Common myeloid progenitor, CD34-positive (primary cell): ENCODE results near the gene SCFD1. TPM values are rescaled to one million over a fixed set of nuclear protein-coding genes. Genes with fewer than 3 reads are reported as not detected.
"Not testable (repeated sequence)": the region's sequence is repeated elsewhere in the genome, so short reads cannot be mapped to it uniquely, and the experiment has no call there.

ENCODE experiments used
- CTCF ChIA-PET: fragments of 350-600 bp; sonication (Branson Sonifier 250); formaldehyde crosslinking; loops from one replicate; lab custom pipeline; 2021; ENCODE audit warnings: antibody characterized with exemption; lab: Charles Lee
- POLR2A ChIA-PET: fragments of 350-600 bp; sonication (Branson Sonifier 250); formaldehyde crosslinking; loops from one replicate; lab custom pipeline; 2021; ENCODE audit warnings: antibody characterized with exemption; lab: Charles Lee
- DNase-seq, 3 donors: peaks; one replicate each; pipeline versions ENCODE4 v3.0.0 to v3.0.0-alpha.2; 2013
- H3K27ac ChIP-seq, 2 experiments: 1 replicate in 1 of 2; 2 replicates in 1 of 2; pipeline ENCODE4 v1.7.0; 2013; ENCODE audit warnings: inconsistent platforms in 2 of 2, low read length in 2 of 2, mild to moderate bottlenecking in 2 of 2, low read depth in 1 of 2, moderate library complexity in 1 of 2; ENCODE audit not compliant: severe bottlenecking in 2 of 2, insufficient read depth in 1 of 2, poor library complexity in 1 of 2
- H3K27me3 ChIP-seq, 5 experiments: replicated peaks in 2 of 5; 1 replicate in 3 of 5; 2 replicates in 2 of 5; pipeline versions ENCODE4 v1.6.1 to v1.7.0; 2013; ENCODE audit warnings: low read length in 4 of 5, mild to moderate bottlenecking in 2 of 5, moderate library complexity in 2 of 5, inconsistent platforms in 1 of 5; ENCODE audit not compliant: insufficient read depth in 5 of 5, control insufficient read depth in 4 of 5
- H3K36me3 ChIP-seq, 4 experiments: 1 replicate in 2 of 4; 2 replicates in 2 of 4; pipeline versions ENCODE4 v1.6.1 to v1.7.0; 2013; ENCODE audit warnings: low read length in 3 of 4, control low read depth in 1 of 4, mild to moderate bottlenecking in 1 of 4; ENCODE audit not compliant: control insufficient read depth in 4 of 4, insufficient read depth in 4 of 4
- H3K4me1 ChIP-seq, 4 experiments: 1 replicate in 3 of 4; 2 replicates in 1 of 4; pipeline versions ENCODE4 v1.6.1 to v1.7.1; 2013; ENCODE audit warnings: low read length in 3 of 4, mild to moderate bottlenecking in 3 of 4, control low read depth in 1 of 4, inconsistent platforms in 1 of 4, moderate library complexity in 1 of 4; ENCODE audit not compliant: control insufficient read depth in 4 of 4, insufficient read depth in 4 of 4; ENCODE audit errors: control extremely low read depth in 1 of 4
- H3K4me3 ChIP-seq, 7 experiments: 1 replicate in 4 of 7; 2 replicates in 3 of 7; pipeline versions ENCODE4 v1.5.1 to v1.7.0; 2013; ENCODE audit warnings: mild to moderate bottlenecking in 7 of 7, low read length in 6 of 7, moderate library complexity in 6 of 7, inconsistent platforms in 2 of 7, low read depth in 2 of 7, control low read depth in 1 of 7; ENCODE audit not compliant: insufficient read depth in 4 of 7, control insufficient read depth in 1 of 7; ENCODE audit errors: extremely low read depth in 1 of 7
- H3K9me3 ChIP-seq, 5 experiments: 1 replicate in 4 of 5; 2 replicates in 1 of 5; pipeline versions ENCODE4 v1.6.1 to v1.7.1; 2013; ENCODE audit warnings: low read length in 4 of 5, mild to moderate bottlenecking in 2 of 5, inconsistent platforms in 1 of 5, low read depth in 1 of 5, moderate library complexity in 1 of 5; ENCODE audit not compliant: control insufficient read depth in 4 of 5, insufficient read depth in 2 of 5; ENCODE audit errors: control extremely low read depth in 1 of 5
- WGBS: methylation state at CpG from one replicate; pipeline ENCODE4 v1.1.5; 2013; ENCODE audit not compliant: insufficient coverage; 5-methylcytosine and 5-hydroxymethylcytosine counted together
- polyA plus RNA-seq: library from polyadenylated mRNA; unstranded; fragments of 120-200 nt; gene quantifications from one replicate; pipeline ENCODE4 v1.2.1, GENCODE V29; 2013

SCFD1 gene, protein sequence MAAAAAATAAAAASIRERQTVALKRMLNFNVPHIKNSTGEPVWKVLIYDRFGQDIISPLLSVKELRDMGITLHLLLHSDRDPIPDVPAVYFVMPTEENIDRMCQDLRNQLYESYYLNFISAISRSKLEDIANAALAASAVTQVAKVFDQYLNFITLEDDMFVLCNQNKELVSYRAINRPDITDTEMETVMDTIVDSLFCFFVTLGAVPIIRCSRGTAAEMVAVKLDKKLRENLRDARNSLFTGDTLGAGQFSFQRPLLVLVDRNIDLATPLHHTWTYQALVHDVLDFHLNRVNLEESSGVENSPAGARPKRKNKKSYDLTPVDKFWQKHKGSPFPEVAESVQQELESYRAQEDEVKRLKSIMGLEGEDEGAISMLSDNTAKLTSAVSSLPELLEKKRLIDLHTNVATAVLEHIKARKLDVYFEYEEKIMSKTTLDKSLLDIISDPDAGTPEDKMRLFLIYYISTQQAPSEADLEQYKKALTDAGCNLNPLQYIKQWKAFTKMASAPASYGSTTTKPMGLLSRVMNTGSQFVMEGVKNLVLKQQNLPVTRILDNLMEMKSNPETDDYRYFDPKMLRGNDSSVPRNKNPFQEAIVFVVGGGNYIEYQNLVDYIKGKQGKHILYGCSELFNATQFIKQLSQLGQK
- 64.6 TPM for polyA plus RNA-seq

DNA sequence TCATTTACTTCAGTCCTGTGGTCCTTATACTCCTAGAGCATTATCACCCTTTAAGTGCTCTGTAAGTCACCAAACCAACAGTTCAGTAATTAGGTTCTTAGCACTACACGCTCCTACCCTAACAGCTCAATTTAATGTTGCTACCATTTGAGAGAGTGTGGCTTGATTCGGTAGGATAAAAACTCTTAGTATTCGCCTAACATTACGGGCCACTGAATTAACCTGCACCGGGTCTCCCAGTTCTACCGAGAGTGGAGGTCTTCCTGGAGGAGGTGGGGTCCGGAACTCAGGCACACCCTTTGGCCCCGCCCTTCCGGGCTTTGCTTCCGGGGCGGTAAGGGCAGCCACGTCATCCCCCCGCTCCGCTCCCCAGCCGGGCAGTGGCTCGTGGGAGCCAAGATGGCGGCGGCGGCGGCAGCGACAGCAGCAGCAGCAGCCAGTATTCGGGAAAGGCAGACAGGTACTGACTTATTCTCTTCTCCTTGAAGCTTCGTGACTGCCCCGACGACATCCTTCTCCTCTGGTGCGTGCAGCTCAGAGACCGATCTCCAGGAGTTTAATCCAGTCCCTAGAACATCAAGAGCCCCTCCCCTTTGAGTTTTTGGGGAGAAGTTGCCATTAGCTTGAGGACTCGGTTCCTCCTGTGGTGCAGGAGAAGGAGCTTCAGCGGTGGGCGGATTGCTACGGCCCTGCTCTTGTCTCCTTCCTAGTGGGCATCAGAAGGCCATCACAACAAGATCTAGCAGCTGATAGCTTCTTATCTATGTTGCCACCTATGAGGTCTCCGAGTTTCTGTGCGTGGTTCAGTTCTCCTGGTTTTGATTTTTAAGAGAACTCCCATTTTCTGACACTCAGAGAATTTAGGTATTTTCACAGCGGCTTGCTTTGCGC, at the start of gene SCFD1:
Gene SCFD1, plus strand, starts transcription at position 380 of the 891 bp plus-strand sequence. Its CDS starts 20 bp downstream, at position 400.
- 0% methylated on average over 31 of the region's 35 CpGs for WGBS
- peak within 1 kb of the TSS; percentile 91 to 95 for H3K27ac ChIP-seq
- CTCF ChIA-PET: interaction anchor here (0.6 to 2.0 kb wide), 9 partner anchors 9 to 179 kb away, joined by 3 to 6 read pairs (median 3); no protein-coding TSS in a partner anchor
- peaks cover 6 to 31% (median 15%) of the 10 kb centered on the region in 4 experiments for H3K4me1 ChIP-seq
- H3K27me3 ChIP-seq: no peaks in the 10 kb centered on the region
- H3K36me3 ChIP-seq: peaks cover 0 to 5% (median 1%) of the 10 kb centered on the region in 4 experiments
- no peaks in the 10 kb centered on the region for H3K9me3 ChIP-seq
- H3K4me3 ChIP-seq: peak within 1 kb of the TSS; percentile 85 to 99 (median 95)
- DNase-seq: peak; percentile 91 to 96 (median 95)
- POLR2A ChIA-PET: interaction anchor here (0.6 to 0.7 kb wide), 3 partner anchors 34 to 732 kb away, joined by 3 read pairs; no protein-coding TSS in a partner anchor

DNA sequence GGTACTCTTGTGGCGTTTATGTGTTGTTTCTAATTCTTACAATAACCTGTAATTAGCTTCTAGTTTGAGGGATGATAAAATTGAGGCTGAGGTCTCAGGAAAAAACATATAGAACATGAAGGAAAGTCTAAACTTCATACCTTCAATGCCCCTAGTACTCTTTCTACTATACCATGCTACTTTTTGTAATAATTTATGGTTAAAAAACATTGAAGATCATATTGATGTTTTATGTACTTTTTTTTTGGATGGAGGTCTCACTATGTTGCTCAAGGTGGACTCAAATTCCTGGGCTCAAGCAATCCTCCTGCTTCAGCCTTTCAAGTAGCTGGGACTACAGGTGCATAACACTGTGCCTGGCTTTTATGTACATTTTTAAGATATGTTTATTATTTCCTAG, 49.3 kb upstream of the SCFD1 start:
- H3K4me3 ChIP-seq: no peak overlapping the region
- no peaks in the 10 kb centered on the region for H3K9me3 ChIP-seq
- H3K4me1 ChIP-seq: peaks cover 0 to 39% (median 11%) of the 10 kb centered on the region in 4 experiments
- ChIA-PET POLR2A (no interaction called here), CTCF (interaction anchor here (1.7 kb wide), 1 partner anchor 10 kb away, joined by 4 read pairs; no protein-coding TSS in a partner anchor)
- peaks cover 0 to 4% (median 0%) of the 10 kb centered on the region in 4 experiments for H3K36me3 ChIP-seq
- no peaks in the 10 kb centered on the region for H3K27me3 ChIP-seq
- H3K27ac ChIP-seq: no peak overlapping the region
- DNase-seq: no peak
- WGBS: no CpG with 5 or more reads among the region's 1 CpG

DNA sequence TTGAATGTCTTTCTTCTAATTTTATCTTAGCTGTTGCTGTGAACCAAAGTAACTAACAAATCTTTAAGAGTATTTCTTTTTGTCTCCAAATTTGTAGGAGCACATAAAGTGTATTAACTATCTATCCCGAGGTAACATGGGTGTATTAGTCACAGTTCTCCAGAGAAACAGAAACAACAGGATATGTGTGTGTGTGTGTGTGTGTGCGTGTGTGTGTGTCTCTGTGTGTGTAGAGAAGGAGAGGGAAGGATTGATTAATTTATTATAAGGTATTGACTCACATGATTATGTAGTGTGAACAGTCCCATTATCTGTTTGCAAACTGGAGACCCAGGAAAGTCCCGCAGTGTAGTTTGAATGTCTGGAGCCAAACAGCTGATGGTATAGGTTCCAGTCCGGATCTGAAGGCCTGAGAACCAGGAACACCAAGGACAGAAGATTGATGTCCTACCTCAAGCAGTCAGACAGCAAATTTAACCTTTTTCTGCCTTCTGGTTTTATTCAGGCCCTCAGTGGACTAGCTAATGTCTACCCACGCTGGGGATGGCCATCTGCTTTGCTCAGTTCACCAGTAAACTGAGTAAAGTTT, 48.8 kb upstream of the SCFD1 start:
- ChIA-PET CTCF (interaction anchor here (1.7 kb wide), 1 partner anchor 10 kb away, joined by 4 read pairs; no protein-coding TSS in a partner anchor), POLR2A (no interaction called here)
- H3K4me1 ChIP-seq: peaks cover 0 to 39% (median 11%) of the 10 kb centered on the region in 4 experiments
- no peaks in the 10 kb centered on the region for H3K27me3 ChIP-seq
- H3K27ac ChIP-seq: no peak overlapping the region
- no peak overlapping the region for H3K4me3 ChIP-seq
- peak in 1 of 3 donors; percentile 17 for DNase-seq
- no peaks in the 10 kb centered on the region for H3K9me3 ChIP-seq
- WGBS: 96% methylated on average over 4 of the region's 5 CpGs
- peaks cover 0 to 4% (median 0%) of the 10 kb centered on the region in 4 experiments for H3K36me3 ChIP-seq

DNA sequence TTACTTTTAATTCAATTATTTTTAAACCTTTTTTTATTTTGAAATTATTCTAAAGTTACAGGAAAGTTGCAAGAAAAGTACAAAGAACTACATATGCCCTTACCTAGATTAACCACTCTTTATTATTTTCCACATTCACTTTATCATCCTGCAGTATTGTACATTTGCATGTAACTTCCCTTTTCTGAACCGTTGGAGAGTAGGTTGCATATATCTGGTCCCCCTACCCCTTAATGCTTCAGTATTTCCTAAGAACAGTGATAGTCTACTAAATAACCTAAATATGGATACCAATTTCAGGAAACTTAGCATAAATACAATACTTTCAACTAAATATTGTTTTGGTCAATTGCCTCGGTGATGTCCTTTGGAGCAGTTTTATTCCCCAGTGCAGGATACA, 48.2 kb upstream of the SCFD1 start:
- H3K9me3 ChIP-seq: no peaks in the 10 kb centered on the region
- peaks cover 0 to 39% (median 11%) of the 10 kb centered on the region in 4 experiments for H3K4me1 ChIP-seq
- no peak overlapping the region for H3K27ac ChIP-seq
- no peaks in the 10 kb centered on the region for H3K27me3 ChIP-seq
- ChIA-PET POLR2A (no interaction called here), CTCF (no interaction called here)
- H3K36me3 ChIP-seq: peaks cover 0 to 4% (median 0%) of the 10 kb centered on the region in 4 experiments
- WGBS: no CpG with 5 or more reads among the region's 2 CpGs
- H3K4me3 ChIP-seq: no peak overlapping the region
- peak; percentile 8 to 68 (median 53) for DNase-seq

DNA sequence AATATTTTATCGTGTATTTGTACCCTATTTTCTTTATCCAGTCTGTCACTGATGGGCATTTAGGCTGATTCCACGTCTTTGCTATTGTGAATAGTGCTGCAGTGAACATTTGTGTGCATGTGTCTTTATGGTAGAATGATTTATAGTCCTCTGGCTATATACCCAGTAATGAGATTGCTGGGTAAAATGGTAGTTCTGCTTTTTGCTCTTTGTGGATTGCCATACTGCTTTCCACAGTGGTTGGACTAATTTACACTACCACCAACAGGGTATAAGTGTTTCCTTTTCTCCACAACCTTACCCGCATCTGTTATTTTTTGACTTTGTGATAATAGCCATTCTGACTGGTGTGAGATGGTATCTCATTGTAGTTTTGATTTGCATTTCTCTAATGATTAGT, 47.3 kb upstream of the SCFD1 start:
- peak; percentile 15 to 83 (median 73) for DNase-seq
- H3K9me3 ChIP-seq, CTCF ChIA-PET, H3K27me3 ChIP-seq, H3K27ac ChIP-seq, POLR2A ChIA-PET, H3K36me3 ChIP-seq: not testable (repeated sequence)
- Histone ChIP-seq H3K4me1 (peaks cover 0 to 39% (median 11%) of the 10 kb centered on the region in 4 experiments), H3K4me3 (peak overlapping the region in 1 of 7 experiments; percentile 14)
- no CpG with 5 or more reads among the region's 3 CpGs for WGBS

DNA sequence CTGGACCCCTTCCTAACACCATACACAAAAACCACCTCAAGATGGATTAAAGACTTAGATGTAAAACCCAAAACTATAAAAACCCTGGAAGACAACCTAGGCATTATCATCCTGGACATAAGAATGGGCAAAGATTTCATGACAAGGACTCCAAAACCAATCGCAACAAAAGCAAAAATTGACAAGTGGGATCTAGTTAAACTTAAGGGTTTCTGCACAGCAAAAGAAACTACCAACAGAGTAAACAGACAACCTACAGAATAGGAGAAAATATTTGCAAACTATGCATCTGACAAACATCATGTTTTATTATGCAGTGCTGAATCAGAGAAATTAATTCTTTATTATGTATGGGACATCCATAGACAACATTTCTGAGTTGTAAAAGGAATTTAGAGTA, 45.8 kb upstream of the SCFD1 start:
- POLR2A ChIA-PET, H3K27ac ChIP-seq, H3K4me3 ChIP-seq, H3K27me3 ChIP-seq, H3K36me3 ChIP-seq, DNase-seq, H3K9me3 ChIP-seq, CTCF ChIA-PET: not testable (repeated sequence)
- WGBS: no CpG with 5 or more reads among the region's 1 CpG
- H3K4me1 ChIP-seq: peaks cover 0 to 29% (median 11%) of the 10 kb centered on the region in 4 experiments
